ENCODE measurements around the gene XRN2.
"Not testable (repeated sequence)": the region's sequence is repeated elsewhere in the genome, so short reads cannot be mapped to it uniquely, and the experiment has no call there.

XRN2 gene

GRCh38 chr20:21391972-21392352 lies 88.8 kb downstream of the XRN2 start:
- no peak for DNase-seq

DNA sequence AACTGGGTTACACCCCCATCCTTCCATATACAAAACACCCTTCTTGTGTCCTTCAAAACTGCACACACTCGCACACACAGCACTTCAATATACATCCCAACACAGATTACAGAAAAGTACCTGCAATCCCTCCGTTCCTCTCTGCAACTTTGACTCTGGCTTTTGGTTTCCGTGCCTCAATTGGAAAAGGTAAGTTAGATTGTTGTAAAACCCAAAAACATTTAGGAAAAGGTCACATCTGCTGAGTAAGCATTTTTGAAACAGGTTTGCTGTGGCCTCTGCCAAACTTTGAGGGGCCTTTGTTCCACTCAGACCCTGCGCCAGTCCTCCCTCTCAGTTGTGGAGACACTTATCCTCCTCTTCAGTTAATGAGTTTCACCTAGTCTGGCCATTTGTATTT lies 90.0 kb downstream of the XRN2 start:
- no peak for DNase-seq

DNA sequence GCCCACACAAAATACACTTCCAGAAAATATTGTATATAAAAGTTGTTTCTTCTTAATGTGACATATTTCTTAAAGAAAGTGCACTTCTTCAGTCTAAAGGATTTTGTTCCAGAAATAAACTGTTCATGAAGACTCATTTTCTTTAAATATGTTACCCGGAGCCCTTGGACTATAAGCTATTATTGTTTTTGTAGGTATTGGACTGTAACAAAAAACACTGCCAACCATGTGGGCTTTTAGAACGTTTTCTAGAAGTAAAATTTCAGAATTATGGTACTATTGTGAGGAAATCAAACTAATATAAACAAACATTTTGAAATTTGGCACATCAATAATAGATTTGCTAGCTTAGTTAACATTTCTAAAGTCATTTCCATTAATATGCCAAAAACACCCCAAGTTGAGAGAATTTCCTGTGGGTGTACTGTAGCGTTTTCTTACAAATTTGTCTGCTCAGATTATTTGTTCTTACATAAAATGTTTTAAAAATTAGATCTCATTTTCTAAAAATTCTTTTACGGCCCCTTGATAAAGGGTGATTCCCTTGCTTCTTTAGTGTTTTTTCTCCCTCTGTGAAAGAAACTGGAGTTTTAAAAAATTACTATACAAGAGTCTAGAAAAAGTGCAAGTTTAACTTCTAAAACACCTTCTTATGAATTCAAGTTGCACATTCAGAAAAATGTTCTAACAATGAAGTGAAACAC lies 90.8 kb downstream of the XRN2 start:
- DNase-seq, result no peak

DNA sequence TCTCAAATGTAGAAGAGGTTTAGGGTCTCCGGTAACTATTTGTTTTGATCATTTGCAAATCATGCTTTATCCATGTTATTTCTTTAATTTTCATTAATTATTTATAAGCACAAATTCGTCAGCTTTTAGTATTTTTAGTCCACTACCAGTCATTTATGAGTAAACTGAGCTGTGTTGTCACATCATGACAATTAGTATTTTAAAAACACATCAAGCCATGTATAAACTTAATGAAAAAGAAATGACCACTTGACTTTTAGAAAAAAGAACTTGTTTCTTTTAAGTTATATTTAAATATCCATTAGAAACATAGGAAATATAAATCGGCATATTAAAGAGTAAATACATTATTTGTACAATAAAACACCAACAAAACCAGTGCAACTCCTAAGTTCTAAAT lies 91.4 kb downstream of the XRN2 start:
- DNase-seq, result no peak

DNA sequence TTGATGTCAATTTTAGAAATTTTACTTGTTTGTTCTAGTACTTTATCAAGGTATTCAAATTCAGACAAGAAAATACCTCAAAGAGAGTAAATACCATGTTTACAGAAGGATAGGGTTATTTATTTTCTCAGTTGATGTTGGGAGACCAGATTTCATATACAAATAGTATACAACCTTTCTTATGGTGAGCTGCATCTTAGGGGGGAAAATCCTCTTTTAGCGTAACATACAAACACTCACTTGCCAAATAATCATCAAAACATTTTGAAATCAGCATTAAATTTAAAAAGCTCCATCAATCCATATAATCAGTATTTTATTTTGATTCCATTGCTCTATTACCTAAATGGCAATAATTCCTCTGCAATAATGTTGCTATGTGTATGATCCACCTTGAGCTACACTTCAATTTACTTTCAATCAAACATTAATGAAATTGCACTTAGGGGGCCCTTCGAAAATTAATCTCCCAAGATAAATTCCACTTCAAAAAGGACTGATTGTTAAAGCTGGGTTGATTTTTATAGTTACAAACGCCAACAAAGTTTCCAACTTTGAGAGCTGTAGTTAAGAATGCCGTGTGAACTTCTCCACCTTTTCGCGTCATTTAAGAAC lies 92.0 kb downstream of the XRN2 start:
- no peak for DNase-seq

DNA sequence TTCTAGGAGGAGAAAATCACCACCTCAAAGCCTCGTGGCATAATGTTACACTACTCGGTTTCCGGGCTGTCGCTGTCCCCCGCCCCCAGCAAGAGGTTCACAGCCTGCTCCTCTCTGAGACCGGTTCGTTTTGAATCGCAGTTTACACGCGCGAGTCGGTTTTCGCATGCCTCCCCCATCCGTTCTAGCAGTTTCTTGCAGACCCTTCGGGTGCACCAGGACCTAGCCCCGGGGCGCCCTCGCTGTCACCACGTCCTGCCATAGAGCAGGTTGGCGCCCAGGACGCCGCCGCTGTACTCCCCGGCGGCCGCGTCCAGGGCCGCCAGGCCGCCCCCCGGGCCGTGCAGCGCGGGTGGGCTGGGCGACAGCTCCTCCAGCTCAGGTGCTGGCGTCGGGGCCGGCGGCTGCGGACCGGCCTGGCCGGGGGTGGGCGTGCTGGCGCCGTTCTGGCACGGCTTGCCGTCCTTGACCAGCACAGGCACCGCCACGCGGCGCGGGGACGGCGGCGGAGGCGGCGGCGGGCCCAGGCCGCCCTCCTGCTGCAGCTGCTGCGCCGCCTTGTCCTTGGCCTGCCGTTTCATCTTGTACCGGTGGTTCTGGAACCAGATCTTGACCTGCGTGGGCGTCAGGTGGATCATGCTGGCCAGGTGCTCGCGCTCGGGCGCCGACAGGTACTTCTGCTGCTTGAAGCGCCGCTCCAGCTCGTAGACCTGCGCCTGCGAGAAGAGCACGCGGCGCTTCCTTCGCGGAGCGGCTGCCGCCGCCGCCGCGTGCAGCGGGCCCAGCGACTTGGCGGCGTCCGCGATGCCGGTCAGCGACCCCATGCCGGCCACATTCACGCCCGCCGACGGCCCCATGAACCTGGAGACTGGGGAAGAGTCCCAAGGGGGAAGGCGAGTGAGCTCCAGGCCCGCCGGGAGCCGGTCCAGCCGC lies 92.8 kb downstream of the XRN2 start:
- DNase-seq, result peak; percentile 43

GRCh38 chr20:21396599-21397340 lies 93.6 kb downstream of the XRN2 start:
- no peak for DNase-seq

DNA sequence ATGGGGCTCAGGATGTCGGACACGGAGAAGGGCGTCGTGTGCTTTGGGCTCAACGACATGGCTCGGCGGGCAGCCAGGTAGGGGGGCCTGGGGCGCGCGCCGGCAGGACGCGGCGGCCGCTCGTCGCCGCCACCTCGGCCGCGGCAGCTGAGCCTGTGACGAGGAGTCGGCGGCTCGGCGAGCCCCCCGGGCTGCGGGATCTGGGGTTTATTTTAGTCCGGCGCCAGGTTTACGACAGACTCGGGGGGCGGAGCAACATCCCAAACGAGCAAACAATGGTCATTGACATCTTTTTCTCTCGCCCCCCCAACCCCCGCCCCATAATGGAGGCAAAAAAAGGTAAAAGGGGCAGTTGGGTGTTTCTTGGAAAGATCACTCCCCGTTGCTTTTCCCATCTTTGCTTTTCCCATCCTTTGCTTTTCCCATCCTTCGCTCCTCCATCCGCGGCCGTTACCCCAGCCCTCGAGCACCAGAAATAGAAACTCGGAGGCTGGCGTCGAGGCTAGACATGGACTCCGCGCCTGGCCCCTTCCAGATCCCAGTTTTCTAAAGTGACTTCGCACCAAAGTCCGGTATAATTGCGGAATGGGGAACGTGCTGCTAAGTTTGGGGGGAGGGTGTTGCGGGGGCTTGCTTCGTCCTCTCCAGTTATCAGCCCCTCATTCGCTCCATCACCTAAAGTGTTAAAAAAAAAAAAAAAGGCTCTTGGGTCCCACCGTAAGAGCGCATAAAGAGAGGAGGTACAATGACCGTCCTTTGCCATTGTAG lies 94.4 kb downstream of the XRN2 start, which contains the start of gene NKX2-4:
Gene NKX2-4 (minus strand): TSS at position 186 of the 768 bp plus-strand sequence. CDS start 127 bp downstream, at position 59.
- DNase-seq, result no peak

DNA sequence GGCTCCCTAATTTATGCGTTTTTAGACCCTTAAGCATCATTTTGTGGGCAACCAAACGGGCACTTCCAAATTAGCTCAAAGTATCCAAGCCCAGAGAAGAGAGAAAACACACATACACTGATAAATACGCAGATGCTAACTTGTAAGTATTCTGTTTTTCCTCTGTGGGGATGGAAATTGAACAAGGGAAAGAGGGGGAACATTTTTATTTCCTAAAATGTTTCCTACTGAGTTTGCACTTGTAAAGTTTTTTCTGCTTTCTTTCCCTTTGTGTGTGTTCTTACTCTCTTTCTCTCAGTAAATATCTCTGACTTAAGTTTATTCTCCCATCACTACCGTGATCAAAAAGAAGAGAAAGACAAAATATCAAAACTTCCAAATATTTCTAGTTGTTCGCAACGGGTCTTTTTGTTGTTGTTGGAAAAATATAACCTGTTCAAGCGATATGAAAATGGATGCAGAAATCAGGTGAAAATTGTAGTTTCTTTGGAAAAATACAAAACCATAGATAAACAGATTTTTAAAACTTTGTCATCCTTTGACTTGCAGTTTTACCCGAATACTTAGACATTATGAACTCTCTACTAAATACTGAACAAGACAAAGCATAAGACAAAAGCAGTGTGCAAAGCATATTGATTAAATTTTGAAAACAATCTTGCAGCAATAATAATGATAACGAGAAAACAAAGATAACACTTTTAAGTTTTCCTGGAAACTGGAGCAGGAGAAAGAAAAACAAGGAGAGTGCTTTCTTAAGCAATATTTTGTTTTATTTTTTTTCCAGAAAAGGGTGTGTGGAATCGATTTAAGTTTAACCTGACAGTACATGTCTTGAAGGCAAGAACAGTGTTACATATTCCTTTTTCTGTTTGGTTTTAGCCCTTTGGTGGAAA lies 95.2 kb downstream of the XRN2 start:
- no peak for DNase-seq

- no peak for DNase-seq
Measured at GRCh38 chr20:21399005-21399475, 95.9 kb downstream of the XRN2 start.

DNA sequence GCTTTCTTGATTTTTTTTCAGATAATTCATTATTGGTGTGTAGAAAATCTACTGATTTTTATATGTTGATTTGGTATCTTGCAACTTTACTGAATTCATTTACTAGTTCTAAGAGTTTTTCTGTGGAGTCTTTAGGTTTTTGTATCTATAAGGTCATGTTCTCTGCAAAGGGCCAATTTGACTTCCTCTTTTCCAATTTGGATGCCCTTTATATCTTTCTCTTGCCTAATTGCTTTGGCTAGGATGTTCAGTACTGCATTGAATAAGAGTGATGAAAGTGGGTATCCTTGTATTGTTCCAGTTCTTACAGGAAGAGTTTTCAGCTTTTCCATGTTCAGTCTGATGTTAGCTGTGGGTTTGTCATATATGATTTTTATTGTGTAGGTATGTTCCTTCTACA lies 108.6 kb downstream of the XRN2 start:
- DNase-seq, result no peak

DNA sequence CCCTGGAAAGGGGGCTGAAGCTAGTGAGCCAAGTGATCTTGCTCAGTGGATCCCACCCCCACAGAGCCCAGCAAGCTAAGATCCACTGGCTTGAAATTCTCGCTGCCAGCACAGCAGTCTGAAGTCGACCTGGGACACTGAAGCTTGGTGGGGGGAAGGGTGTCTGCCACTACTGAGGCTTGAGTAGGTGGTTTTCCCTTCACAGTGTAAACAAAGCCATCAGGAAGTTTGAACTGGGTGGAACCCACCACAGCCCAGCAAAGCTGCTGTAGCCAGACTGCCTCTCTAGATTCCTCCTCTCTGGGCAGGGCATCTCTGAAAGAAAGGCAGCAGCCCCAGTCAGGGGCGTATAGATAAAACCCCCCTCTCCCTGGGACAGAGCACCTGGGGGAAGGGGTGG lies 110.9 kb downstream of the XRN2 start:
- DNase-seq, result not testable (repeated sequence)

DNA sequence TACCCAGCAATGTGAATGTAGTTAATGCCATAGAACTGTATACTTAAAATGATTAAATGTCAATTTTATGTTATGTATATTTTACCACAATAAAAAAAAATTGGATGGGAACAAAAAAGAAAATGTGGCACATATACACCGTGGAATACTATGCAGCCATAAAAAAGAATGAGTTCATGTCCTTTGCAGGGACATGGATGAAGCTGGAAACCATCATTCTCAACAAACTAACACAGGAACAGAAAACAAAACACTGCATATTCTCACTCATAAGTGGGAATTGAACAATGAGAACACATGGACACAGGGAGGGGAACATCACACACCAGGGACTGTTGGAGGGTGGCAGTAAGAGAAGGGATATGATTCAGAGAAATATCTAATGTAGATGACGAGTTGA lies 116.0 kb downstream of the XRN2 start:
- DNase-seq, result not testable (repeated sequence)

GRCh38 chr20:21421601-21422236 lies 118.6 kb downstream of the XRN2 start:
- no peak for DNase-seq

- not testable (repeated sequence) for DNase-seq
Measured at GRCh38 chr20:21423712-21424111, 120.6 kb downstream of the XRN2 start.

GRCh38 chr20:21424846-21425245 lies 121.7 kb downstream of the XRN2 start:
- DNase-seq, result no peak

DNA sequence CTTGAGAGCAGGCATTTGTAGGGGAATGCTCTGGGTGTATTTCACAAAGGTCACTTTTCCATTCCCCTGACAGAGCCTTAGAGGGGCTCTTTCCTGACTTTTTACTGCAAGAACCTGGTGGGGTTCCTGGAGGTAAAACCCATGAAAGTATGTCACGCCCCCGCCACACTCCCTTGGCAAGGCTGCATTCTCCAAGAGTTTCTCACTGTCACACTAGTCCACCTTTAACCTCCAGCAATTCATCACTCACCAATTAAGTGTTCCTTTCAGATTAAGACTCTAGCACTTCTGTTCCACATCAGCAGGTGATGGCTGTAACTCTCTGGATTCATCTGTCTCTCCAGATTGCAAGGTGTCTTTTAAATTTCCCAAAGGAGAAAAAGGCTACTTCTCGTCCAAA lies 126.9 kb downstream of the XRN2 start:
- DNase-seq, result no peak

DNA sequence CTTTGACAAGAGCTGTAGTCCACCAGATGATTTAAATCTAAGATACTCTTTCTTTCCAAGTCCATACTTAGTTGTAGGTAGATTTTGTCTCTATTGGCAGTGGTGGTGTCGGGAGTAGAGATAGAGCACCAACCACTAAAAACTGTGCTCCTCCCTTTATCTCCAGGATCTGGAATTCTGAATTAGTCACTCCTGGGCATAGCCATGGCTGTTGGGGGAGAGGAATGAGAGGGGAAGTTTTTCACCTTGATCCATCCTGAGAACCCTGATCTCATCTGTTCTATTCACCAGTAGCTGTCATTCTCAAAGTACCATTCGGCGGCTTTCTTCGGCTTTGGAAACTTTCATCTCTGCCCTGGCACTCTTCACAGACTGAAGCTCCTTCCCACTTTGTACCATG lies 129.8 kb downstream of the XRN2 start:
- DNase-seq, result no peak

- no peak for DNase-seq
Measured at GRCh38 chr20:21433329-21433890, 130.3 kb downstream of the XRN2 start.

DNA sequence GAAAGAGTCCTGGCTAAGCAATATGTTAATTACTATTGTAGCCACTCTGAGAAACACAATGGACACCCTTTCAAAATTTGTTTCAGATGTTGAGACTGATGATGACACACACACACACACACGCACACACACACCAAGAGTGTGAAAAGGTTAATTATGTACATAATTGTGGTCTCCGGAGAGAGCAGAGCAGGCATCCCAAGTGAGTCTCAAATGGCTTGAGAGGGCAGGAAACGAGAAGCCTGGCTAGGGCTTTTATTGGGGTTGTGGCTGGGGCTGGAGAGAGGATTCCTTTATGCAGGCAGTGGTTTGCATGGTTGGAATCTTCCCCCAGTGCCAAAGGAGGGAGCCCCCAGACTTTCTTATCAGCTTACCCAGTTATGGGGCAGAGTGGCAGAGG lies 132.4 kb downstream of the XRN2 start:
- no peak for DNase-seq

Measured in stimulated activated CD4-positive, alpha-beta T cell treated with anti-CD3 and anti-CD28 coated beads, Interleukin-1b, Interleukin-23, amount 100 ng/mL, for 48 hours (primary cell).